NCI-H526 (cell line): ENCODE data around the gene TGFA.

Source experiments
- DNase-seq, 2 experiments: peaks; one replicate each; lab custom pipeline; 2025; lab: John Stamatoyannopoulos, UW

The TGFA gene

DNA sequence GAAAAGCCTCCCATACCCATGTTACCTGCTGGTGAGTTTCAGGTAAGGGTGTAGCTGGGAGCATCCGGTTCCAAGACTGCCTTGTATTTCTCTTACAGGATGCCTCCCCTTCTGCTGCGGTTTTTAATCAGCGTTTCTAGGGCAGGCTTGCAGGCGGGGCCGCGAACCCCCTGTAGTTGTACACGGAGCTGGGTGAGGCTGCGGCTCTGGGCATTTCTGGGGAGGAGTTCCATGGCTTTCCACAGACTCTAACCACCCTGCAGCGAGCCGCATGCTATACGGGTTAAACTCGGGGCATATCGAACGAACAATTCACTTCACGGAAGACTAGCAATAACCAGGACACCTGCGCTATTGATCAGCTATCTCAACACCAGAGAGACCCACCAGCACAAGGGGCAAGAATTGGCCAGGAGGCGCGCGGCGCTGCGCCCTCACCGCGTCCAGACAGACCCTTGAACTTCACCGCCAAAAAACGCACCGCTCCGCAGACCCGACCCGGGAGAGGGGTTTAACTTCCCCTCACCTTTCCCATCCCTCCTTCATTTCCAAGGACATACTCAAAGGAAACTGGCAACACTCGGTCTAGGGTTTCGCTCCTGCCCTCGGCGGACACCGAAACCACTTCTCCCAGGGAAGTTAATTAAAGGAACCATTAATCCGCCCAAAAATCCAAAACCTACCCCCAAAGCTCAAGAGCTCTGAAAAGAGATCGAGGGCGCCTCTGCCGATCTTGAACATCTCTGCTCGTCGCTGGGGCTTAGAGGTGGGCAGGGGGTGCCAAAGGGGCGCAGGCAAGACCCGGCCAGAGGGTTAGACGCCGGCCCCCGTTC, 909 bp downstream of the TGFA start:
- DNase-seq, result peak; percentile 57 to 78

DNA sequence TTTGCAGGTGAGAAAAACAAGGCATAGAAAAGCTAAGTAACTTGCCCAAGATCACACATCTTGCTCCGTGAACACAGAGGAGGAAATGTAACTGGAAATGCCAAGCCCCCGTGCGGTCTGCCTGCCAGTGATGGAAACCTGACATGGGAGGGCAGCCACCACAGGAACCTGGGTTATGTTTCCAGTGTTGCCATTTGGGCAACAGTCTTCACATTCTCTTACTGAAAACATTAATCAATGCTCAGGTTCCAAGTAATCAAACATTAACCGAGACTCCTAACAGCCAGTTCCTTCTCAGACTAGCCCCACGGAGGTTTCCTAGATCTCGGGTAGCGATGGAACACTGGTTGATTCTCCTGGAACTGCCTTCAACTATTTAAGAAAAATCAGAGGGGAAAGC, 2.5 kb downstream of the TGFA start:
- peak in 1 of 2 experiments; percentile 9 for DNase-seq

DNA sequence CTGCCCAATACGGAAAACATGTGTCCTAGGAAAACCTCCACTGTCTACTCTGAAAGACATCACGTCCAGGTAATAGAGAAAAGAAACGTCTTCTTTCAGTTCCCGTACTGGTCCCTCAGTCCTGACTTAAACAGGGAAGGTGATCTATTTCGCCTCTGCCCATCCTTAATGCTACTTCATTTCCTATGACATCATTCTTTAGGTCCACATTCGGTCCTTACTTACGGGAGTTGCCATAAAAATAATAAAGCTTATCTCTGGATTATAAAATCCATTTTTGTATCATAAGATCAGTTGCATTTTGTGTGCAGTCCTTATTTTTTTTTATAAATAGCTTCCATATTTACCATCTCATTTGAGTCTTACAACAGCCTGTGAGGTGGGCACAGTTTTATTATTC, 3.7 kb downstream of the TGFA start:
- DNase-seq, result no peak

DNA sequence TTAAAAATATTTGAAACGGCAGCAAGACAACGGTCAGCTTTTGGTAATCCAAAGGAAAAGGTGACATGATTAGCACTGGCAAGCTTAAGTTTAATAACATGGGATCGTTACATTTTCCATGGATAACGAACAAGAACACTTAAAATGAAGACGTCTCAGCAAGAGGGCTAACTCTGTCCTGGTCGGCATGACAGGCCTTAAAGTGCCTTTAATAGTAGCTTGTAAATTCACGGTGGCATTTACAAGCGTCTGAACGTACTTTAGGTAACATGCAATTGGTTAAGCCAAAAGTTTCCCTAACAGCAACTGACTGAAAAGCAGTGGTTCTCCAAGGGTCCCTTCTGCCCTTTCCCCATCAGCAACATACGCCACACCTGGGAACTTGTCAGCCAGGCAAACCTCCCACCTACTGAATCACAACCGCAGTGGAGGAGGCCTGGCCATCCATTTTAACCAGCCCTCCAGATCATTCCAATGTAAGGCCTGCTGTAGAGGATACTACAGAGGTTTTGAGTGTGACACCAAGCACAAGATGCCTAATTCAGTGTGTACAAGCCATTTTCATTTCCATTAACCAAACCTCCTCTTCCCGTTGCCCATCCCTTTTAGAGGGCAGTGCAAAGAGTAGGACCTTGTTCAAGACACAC, 4.4 kb downstream of the TGFA start:
- no peak for DNase-seq

DNA sequence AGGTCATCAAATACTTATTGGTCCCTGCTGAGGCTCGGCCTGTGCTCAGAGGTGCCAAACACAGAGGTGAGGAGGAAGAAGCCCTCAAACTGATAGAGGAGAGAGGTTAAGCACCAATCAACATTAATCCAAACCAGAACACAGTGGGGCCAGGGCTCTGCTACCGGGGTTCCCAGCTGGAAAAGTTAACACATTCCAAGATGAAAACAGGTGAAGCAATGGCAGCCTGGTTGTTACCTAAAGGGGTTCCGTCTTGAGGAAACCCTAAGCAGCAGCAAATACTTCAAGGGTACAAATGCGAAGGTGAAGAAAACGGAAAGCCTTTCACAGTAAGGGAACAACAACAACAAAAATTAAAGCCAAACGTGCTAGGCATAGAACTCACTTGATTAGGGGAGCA, 5.4 kb downstream of the TGFA start:
- no peak for DNase-seq

DNA sequence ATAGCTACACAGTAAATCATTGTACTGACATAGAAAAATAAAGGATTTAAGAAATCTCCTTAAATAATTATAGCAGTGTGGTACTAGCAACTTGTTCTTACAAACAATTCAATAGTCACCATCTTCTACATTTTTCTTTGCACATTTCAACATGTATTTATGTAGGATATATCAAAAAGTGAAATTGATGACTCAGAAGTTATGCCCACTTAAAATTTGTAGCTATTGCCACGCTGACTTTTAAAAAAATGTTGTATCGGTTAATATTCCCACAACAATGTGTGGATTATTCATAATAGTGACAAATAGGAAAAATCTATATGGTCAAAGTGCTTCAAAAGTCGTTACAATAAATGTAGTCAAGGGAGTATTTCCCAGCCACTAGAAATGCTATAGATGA, 6.7 kb downstream of the TGFA start:
- DNase-seq, result no peak

DNA sequence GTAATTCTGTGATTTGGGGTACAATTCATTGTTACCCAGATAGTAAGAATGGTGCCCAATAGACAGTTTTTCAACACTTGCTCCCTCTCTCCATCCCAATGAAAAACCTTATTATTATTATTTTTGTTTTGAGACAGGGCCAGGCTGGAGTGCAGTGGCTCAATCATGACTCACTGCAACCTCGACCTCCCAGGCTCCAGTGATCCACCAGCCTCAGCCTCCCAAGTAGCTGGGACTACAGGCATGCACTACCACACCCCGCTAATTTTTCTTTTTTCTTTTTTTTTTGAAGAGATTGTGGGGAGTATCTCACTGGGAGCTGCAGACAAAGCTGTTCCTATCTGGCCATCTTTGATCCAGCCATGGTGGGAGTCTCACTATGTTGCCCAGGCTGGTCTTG, 7.2 kb downstream of the TGFA start:
- no peak for DNase-seq

DNA sequence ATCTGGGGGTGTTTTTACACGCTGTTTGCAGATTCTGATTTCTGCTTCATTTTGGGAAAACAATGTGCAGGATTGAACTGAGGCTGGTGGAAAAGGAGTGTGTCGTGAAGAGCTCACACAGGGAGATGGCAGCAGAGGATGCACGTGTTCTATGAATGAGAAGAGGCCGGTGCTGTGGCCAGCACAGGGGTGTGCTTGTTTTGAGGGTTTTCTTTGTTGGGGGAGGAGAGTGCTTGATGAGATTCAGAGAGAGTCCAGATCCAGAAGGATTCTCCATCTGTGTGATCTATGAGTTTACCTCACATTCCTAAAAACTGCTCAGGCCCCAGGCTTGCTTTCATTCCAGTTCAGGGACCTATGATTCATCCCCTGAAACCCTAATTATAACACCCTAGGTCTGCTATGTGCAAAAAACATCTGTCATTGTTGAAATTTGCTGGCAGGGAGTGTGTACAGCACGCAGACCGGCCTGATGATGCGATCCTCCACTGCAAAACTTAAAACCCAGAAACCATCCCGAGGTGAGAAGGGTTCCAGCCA, 12.1 kb downstream of the TGFA start:
- DNase-seq, result no peak

DNA sequence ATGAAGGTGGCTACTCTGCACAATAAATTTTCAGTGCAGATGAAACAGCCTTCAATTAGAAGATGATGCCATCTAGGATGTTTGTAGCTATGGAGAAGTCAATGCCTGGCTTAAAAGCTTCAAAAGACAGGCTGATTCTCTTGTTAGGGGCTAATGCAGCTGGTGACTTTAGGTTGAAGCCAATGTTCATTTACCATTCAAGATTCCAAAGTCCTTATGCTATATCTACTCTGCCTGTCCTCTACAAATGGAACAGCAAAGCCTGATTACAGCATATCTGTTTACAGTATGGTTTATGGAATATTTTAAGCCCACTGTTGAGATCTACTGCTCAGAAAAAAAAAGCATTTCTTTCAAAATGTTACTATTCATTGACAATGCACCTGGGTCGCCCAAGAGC, 15.8 kb downstream of the TGFA start:
- no peak for DNase-seq

DNA sequence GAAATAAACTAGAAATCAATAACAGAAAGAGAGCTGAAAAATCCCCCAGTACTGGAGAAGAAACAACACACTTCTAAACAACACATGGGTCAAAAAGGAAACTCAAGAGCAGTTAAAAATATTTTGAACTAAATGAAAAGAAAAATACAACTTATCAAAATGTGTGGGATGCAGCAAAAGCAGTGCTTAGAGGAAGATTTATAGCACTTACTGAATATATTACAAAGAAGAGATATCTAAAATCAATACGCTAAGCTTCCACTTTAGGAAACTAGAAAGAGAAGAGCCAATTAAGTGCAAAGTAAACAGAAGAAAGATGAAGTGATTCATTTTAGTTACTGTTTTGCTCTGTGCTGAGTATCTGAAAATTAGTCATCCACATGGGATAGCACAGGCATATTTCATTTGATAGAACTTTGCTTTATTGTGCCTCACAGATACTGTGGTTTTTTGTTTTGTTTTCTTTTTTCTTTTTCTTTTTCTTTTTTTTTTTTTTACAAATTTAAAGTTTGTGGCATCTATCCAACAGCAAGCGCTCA, 17.0 kb downstream of the TGFA start:
- no peak for DNase-seq

DNA sequence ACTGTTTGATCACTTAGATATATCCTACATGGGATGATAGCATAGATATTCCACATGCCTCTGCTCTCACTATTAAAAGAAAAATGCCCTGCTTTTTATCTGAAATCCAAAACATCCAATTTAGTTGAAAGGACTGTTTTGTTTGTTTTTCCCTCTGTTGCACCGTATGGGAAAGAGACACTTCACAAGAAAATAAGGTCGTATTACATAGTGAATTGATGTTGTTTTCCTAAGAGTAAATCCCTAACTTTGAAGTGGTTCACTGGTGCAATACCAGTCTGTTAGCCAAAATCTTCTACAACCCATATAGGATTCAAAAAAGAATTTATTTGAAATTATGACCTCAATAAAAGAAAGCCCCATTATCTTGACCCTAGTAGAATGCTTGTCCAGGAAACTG, 18.1 kb downstream of the TGFA start:
- no peak for DNase-seq

DNA sequence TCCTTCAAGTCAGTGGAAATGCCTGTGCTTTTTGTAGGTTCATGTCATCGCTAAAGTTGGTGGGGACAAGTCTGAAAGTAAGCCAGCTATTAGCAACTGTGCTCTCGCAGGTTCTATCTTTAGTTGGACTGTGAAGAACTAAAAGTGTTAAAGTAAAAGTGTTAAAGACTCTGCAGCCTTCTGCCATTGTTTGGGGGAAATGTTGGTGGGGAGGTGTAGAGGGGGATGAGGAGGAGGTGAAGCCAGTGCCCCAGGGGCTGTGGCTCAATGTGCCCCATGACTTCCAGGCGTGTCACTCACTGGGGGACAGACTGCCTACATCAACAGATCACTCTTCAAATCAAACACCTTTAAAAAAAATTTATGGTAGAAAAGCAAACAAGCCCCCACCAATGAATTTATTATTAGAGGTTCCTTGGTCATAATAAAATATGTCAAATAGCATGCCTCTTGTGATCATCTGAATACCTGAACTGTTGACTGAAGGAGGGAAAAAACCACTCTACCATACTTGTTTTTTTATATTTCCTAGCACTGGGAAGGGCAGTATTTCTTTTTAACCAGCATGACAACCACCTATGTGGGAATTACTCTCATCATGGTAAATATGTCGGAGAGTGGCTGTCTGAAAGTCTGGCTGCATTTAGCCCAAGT, 19.3 kb downstream of the TGFA start:
- DNase-seq, result no peak

DNA sequence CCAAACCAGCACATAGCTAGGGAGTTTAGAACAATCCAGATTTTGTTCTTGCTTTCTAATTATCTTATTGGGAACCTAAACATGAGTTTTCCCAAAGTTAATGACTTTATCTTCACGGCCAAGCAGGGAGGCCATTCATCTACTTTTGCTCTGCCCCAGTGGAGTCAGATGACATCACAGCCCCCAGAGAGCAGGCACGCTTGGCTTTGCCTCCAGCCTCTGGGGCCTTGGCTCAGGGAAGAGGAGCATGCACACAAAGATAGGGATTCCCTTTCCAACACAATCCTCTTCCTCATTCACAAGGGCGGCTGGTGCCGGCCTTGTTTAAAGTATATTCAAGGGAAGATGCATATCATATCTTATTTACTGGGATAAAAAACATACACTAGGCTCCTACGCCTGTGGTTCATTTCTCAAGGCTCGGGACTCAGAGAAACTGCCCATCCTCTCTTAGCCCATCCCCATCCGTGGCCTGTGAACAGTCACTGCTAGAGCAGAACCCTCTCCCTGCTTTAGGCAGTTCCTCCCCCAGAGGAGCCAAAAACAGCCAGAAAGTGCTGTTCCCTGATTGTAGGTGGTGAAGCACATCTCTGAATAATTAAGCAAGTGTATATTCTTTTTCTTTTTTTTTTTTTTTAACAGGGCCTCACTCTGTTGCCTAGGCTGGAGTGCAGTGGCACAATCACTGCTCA, 21.2 kb downstream of the TGFA start:
- DNase-seq, result no peak

DNA sequence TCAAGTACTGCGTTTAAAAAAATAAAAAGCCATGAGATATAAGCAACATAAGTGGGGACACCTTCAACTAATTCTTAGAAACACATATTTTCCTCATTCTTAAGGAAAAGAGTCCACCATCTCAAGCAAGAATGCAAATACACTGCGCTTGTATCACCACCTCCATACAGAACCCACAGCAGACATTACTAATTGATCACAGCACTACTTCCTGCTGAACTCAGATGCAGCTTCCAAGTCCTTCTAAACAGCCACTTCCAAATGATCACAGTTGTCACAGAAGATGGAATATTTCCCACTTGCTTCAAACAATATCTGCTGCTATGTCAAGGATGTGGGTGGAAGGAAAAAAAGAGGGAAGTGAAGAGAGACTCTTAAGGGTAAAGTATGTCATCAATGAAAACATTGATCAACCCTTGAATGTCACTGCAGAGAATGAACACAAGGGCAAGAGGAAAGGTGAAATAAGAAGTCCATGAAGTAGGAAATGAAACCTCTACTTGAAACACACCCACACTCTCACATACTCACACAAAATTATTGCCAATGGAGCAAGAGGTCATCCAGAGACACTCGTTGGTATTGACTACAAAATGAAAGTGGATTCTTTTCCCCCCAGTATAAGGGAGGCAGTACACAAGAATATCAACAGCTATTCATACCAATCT, 22.1 kb downstream of the TGFA start:
- DNase-seq, result no peak

DNA sequence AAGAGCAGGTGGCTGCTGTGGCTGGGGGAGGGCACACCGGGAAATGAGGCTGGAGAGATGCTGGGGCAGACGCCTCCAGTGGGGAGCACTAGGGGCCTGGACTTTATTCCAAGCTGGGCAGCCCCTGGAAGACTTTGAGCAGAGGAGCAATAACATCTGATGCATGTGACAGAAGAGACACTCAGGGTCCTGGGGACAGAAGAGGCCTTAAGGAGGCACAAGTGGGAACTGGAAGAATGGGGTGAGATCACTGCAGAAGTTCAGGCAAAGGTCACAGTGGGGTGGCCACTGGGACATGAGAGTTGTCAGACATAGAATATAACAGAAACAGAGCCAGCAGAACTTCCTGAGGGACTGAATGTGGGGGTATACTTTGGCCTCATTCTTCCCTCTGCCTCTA, 24.0 kb downstream of the TGFA start:
- no peak for DNase-seq

DNA sequence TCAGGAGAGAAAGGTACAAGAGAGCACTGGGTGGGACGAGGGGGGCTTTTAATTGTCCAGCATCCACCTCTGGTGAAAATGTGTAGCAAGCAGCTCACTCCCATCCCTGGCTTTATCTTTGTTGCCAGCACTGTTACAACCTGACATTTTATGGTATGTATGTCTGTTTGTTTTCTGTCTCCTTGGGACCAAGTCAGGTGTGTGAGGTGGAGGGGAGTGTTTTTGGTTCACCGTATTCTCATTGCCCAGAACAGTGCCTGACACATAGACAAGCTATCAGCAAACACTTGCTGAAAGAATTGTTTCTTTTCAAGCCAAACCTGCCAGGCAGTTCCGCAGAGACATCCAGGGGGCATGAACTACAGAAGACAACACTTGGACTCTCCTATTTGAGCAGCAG, 24.7 kb downstream of the TGFA start:
- no peak for DNase-seq

DNA sequence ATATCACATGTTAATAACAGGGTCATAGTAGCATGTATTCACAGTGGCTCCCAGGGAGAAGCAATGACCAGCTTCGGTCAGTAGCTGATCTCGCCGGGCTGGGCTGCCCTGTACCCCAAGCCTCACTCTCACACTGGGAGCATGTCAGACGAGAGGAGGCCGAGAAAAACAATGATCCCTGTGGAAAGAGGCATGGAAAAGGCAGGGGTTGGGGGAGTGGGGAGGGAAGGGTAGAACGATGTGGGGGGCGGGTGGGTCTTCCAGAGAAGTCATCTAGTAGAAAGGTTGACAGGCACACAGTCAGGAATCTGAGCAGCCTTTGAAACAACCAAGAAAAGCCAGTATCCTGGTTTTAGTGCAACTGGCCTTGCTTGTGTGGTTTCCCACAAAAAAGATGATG, 25.4 kb downstream of the TGFA start:
- DNase-seq, result no peak

DNA sequence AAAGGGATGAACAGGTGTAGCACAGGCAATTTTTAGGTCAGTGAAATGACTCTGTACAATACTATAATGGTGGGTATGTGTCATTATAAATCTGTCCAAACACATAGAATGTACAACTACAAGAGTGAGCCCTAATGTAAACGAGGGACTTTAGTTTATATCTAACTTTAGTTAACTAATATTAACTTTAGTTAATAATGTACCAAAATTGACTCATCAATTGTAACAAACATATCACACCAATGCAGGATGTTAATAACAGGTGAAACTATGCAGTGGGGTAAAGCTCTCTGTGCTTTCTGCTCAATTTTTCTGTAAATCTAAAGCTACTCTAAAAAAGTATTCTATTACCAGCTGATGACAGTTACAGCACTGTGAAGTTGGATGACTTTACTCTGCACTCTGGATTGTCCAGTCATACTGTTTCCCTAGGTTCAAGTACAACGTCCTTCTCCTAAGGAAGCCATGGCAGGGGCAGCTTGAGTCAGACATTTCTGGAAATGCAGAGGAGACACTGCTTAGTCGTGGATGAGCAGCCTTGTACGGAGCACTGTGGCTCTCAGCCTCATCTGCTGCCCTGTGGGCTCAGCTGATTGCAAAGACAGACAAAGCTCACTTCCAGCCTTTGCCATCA, 26.1 kb downstream of the TGFA start:
- DNase-seq, result no peak

DNA sequence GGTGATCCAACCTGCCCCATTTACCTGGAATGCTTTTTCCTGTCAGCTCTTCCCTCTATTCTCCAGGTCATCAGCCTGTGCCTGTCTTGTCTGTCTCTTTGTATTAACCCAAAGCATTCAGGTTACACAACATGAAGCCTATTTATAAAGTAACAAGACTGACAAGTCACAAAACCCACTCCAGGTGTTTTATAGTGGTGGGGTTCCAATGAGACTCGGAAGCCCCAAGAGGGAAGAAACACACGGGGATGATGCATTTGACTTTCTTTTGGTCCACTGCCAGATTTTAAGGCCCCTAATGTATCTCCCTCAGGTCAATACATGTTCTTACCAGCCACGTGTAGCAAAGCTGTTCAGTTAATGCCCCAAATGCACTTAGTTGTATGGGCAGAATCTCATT, 27.5 kb downstream of the TGFA start:
- no peak for DNase-seq

DNA sequence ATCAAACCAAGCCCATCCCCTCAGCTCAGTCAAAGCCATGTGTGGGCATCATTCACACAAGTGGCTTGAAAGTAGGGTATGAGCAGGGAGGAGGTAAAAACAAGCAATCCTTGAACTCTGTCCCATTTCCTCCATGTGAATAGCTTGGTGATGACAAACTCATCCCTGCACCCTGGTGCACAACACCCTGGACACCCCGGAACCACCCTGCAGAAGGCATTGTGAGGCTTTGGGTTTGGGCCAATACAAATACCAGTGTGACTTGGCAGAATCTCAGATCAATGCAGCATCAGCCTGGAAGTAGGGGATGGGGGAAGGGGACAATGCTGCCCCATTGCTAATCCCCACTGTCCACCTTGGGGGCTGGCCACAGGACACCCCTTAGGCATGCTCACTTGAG, 28.6 kb downstream of the TGFA start:
- DNase-seq, result no peak
